T-helper 2 cell treated with Interferon-gamma antibody and Interleukin-4, amounts not matched to agents 100 ng/mL and 5 ng/mL, for 36 hours (primary cell): ENCODE data around the gene KLHDC7B. TPM values are rescaled to one million over a fixed set of nuclear protein-coding genes. Genes with fewer than 3 reads are reported as not detected.

Experiments used
- intact Hi-C: fragments of 100-400 bp; cut with micrococcal nuclease; formaldehyde crosslinking; loops from one replicate; pipeline ENCODE4 v1.15.1; 2023
- total RNA-seq: library from RNA; stranded (reverse); gene quantifications from 2 replicates; pipeline ENCODE4 v1.2.3, GENCODE V29; 2022

Gene KLHDC7B
- 4.5 and 5.3 TPM in 2 replicates for total RNA-seq

- intact Hi-C loops, result loop anchor here (2.0 kb wide), 2 partner anchors 15 to 17 kb away; partner anchors contain the start of genes SYCE3 and TYMP
Observed at GRCh38 chr22:50545522-50546325, at the start of gene KLHDC7B. TSS of gene KLHDC7B (plus strand) at chr22:50545899. CDS start at chr22:50546244, 345 bp downstream.

GRCh38 chr22:50497093-50497492 is 48.6 kb upstream of the KLHDC7B start:
- intact Hi-C loops, result no loop called here

- intact Hi-C loops, result loop anchor here (1.0 kb wide), 1 partner anchor 257 kb away; no protein-coding TSS in a partner anchor
Observed at GRCh38 chr22:50498322-50498890, 47.3 kb upstream of the KLHDC7B start.

- intact Hi-C loops, result no loop called here
Observed at GRCh38 chr22:50500452-50500851, 45.2 kb upstream of the KLHDC7B start.

- intact Hi-C loops, result no loop called here
Observed at GRCh38 chr22:50502096-50502495, 43.6 kb upstream of the KLHDC7B start.

GRCh38 chr22:50502628-50503474 is 42.8 kb upstream of the KLHDC7B start:
- intact Hi-C loops, result no loop called here

GRCh38 chr22:50503475-50504145 is 42.1 kb upstream of the KLHDC7B start:
- intact Hi-C loops, result no loop called here

- intact Hi-C loops, result no loop called here
Observed at GRCh38 chr22:50504369-50505211, 41.1 kb upstream of the KLHDC7B start.

- intact Hi-C loops, result no loop called here
Observed at GRCh38 chr22:50505276-50505775, 40.4 kb upstream of the KLHDC7B start.

- intact Hi-C loops, result no loop called here
Observed at GRCh38 chr22:50505776-50506610, 39.7 kb upstream of the KLHDC7B start.

- intact Hi-C loops, result no loop called here
Observed at GRCh38 chr22:50506611-50507420, 38.9 kb upstream of the KLHDC7B start.

- intact Hi-C loops, result no loop called here
Observed at GRCh38 chr22:50507421-50507990, 38.2 kb upstream of the KLHDC7B start, which contains the start of gene LMF2. TSS of gene LMF2 (minus strand) at chr22:50507702. CDS start at chr22:50507675, 27 bp downstream.

GRCh38 chr22:50507991-50508884 is 37.5 kb upstream of the KLHDC7B start, which contains the start of gene NCAPH2:
TSS of gene NCAPH2 (plus strand) at chr22:50508224. CDS start at chr22:50508338, 114 bp downstream.
- intact Hi-C loops, result loop anchor here (1.0 to 2.0 kb wide), 6 partner anchors 17 to 166 kb away; partner anchors contain the start of genes ARSA, SBF1, SCO2 and SYCE3

GRCh38 chr22:50508897-50509296 is 36.8 kb upstream of the KLHDC7B start:
- intact Hi-C loops, result loop anchor here (1.0 to 2.0 kb wide), 6 partner anchors 16 to 167 kb away; partner anchors contain the start of genes ARSA, SBF1, SCO2 and SYCE3

GRCh38 chr22:50513175-50513574 is 32.5 kb upstream of the KLHDC7B start:
- intact Hi-C loops, result no loop called here

GRCh38 chr22:50516068-50516467 is 29.6 kb upstream of the KLHDC7B start:
- intact Hi-C loops, result no loop called here
